Measurements from ENCODE around the gene LRP1B. TPM values are rescaled to one million over a fixed set of nuclear protein-coding genes. Genes with fewer than 3 reads are reported as not detected.

Gene LRP1B
- total RNA-seq, 1 experiment from 2014 or later = 1.4 TPM

GRCh38 chr2:140627136-140627535, 1503.7 kb downstream of the LRP1B start:
- DNase-seq (ENCODE audit: low spot score) = no peak

- DNase-seq (ENCODE audit: low spot score) = no peak
Measured at GRCh38 chr2:140624200-140624599, 1506.6 kb downstream of the LRP1B start.

- no peak for DNase-seq (ENCODE audit: low spot score)
Measured at GRCh38 chr2:140621583-140622362, 1509.0 kb downstream of the LRP1B start.

GRCh38 chr2:140604788-140605187, 1526.0 kb downstream of the LRP1B start:
- no peak for DNase-seq (ENCODE audit: low spot score)

- no peak for DNase-seq (ENCODE audit: low spot score)
Measured at GRCh38 chr2:140604096-140604495, 1526.7 kb downstream of the LRP1B start.

- DNase-seq (ENCODE audit: low spot score) = no peak
Measured at GRCh38 chr2:140603416-140603815, 1527.4 kb downstream of the LRP1B start.

GRCh38 chr2:140601801-140602200, 1529.0 kb downstream of the LRP1B start:
- no peak for DNase-seq (ENCODE audit: low spot score)

- no peak for DNase-seq (ENCODE audit: low spot score)
Measured at GRCh38 chr2:140601342-140601741, 1529.5 kb downstream of the LRP1B start.

GRCh38 chr2:140600116-140600515, 1530.7 kb downstream of the LRP1B start:
- peak; percentile 10 for DNase-seq (ENCODE audit: low spot score)

- DNase-seq (ENCODE audit: low spot score) = no peak
Measured at GRCh38 chr2:140597836-140598235, 1533.0 kb downstream of the LRP1B start.

- DNase-seq (ENCODE audit: low spot score) = no peak
Measured at GRCh38 chr2:140597205-140597604, 1533.6 kb downstream of the LRP1B start.

GRCh38 chr2:140596447-140596846, 1534.4 kb downstream of the LRP1B start:
- DNase-seq (ENCODE audit: low spot score) = no peak

GRCh38 chr2:140595107-140595506, 1535.7 kb downstream of the LRP1B start:
- DNase-seq (ENCODE audit: low spot score) = no peak

- DNase-seq (ENCODE audit: low spot score) = no peak
Measured at GRCh38 chr2:140593132-140593531, 1537.7 kb downstream of the LRP1B start.

GRCh38 chr2:140589696-140590095, 1541.1 kb downstream of the LRP1B start:
- DNase-seq (ENCODE audit: low spot score) = no peak

- no peak for DNase-seq (ENCODE audit: low spot score)
Measured at GRCh38 chr2:140589273-140589672, 1541.5 kb downstream of the LRP1B start.

GRCh38 chr2:140586379-140586778, 1544.4 kb downstream of the LRP1B start:
- peak; percentile 49 for DNase-seq (ENCODE audit: low spot score)

- no peak for DNase-seq (ENCODE audit: low spot score)
Measured at GRCh38 chr2:140585016-140585415, 1545.8 kb downstream of the LRP1B start.

GRCh38 chr2:140584471-140584870, 1546.3 kb downstream of the LRP1B start:
- no peak for DNase-seq (ENCODE audit: low spot score)

- DNase-seq (ENCODE audit: low spot score) = no peak
Measured at GRCh38 chr2:140580532-140581151, 1550.2 kb downstream of the LRP1B start.

GRCh38 chr2:140577453-140577852, 1553.4 kb downstream of the LRP1B start:
- DNase-seq (ENCODE audit: low spot score) = no peak

- peak; percentile 6 for DNase-seq (ENCODE audit: low spot score)
Measured at GRCh38 chr2:140567734-140568133, 1563.1 kb downstream of the LRP1B start.

GRCh38 chr2:140565756-140566155, 1565.1 kb downstream of the LRP1B start:
- no peak for DNase-seq (ENCODE audit: low spot score)

All from H4 (cell line).